ENCODE data around the gene PHLPP1.

Gene PHLPP1

GRCh38 chr18:62810682-62811081, 95.3 kb downstream of the PHLPP1 start:
- DNase-seq (ENCODE audit: low read depth in 2 of 2): no peak

- no peak for DNase-seq (ENCODE audit: low read depth in 2 of 2)
These were observed 96.3 kb downstream of the PHLPP1 start for GRCh38 chr18:62811674-62812073.

- no peak for DNase-seq (ENCODE audit: low read depth in 2 of 2)
These were observed 96.9 kb downstream of the PHLPP1 start for GRCh38 chr18:62812242-62812641.

- no peak for DNase-seq (ENCODE audit: low read depth in 2 of 2)
These were observed 97.5 kb downstream of the PHLPP1 start for GRCh38 chr18:62812876-62813275.

- DNase-seq (ENCODE audit: low read depth in 2 of 2): no peak
These were observed 98.9 kb downstream of the PHLPP1 start for GRCh38 chr18:62814132-62814759.

- no peak for DNase-seq (ENCODE audit: low read depth in 2 of 2)
These were observed 110.0 kb downstream of the PHLPP1 start for GRCh38 chr18:62825382-62825781.

GRCh38 chr18:62827397-62827796, 112.1 kb downstream of the PHLPP1 start:
- DNase-seq (ENCODE audit: low read depth in 2 of 2): no peak

- DNase-seq (ENCODE audit: low read depth in 2 of 2): no peak
These were observed 112.8 kb downstream of the PHLPP1 start for GRCh38 chr18:62828091-62828640.

- no peak for DNase-seq (ENCODE audit: low read depth in 2 of 2)
These were observed 113.5 kb downstream of the PHLPP1 start for GRCh38 chr18:62828852-62829251.

- no peak for DNase-seq (ENCODE audit: low read depth in 2 of 2)
These were observed 114.6 kb downstream of the PHLPP1 start for GRCh38 chr18:62829936-62830335.

- no peak for DNase-seq (ENCODE audit: low read depth in 2 of 2)
These were observed 116.9 kb downstream of the PHLPP1 start for GRCh38 chr18:62832282-62832681.

- DNase-seq (ENCODE audit: low read depth in 2 of 2): no peak
These were observed 118.2 kb downstream of the PHLPP1 start for GRCh38 chr18:62833494-62833893.

GRCh38 chr18:62834715-62835114, 119.4 kb downstream of the PHLPP1 start:
- no peak for DNase-seq (ENCODE audit: low read depth in 2 of 2)

GRCh38 chr18:62837011-62837410, 121.7 kb downstream of the PHLPP1 start:
- DNase-seq (ENCODE audit: low read depth in 2 of 2): no peak

GRCh38 chr18:62838475-62839098, 123.2 kb downstream of the PHLPP1 start:
- DNase-seq (ENCODE audit: low read depth in 2 of 2): no peak

GRCh38 chr18:62839874-62840713, 124.8 kb downstream of the PHLPP1 start:
- DNase-seq (ENCODE audit: low read depth in 2 of 2): no peak

- no peak for DNase-seq (ENCODE audit: low read depth in 2 of 2)
These were observed 126.1 kb downstream of the PHLPP1 start for GRCh38 chr18:62841405-62841804.

- no peak for DNase-seq (ENCODE audit: low read depth in 2 of 2)
These were observed 127.6 kb downstream of the PHLPP1 start for GRCh38 chr18:62842898-62843297.

- DNase-seq (ENCODE audit: low read depth in 2 of 2): no peak
These were observed 129.7 kb downstream of the PHLPP1 start for GRCh38 chr18:62844850-62845643.

- no peak for DNase-seq (ENCODE audit: low read depth in 2 of 2)
These were observed 131.0 kb downstream of the PHLPP1 start for GRCh38 chr18:62846313-62846712.

GRCh38 chr18:62847081-62847480, 131.7 kb downstream of the PHLPP1 start:
- DNase-seq (ENCODE audit: low read depth in 2 of 2): no peak

- DNase-seq (ENCODE audit: low read depth in 2 of 2): no peak
These were observed 133.6 kb downstream of the PHLPP1 start for GRCh38 chr18:62848946-62849345.

Data from fibroblast of skin of left biceps (primary cell).